Measurements from ENCODE around the gene FUT9.
"Not testable (repeated sequence)": the region's sequence is repeated elsewhere in the genome, so short reads cannot be mapped to it uniquely, and the experiment has no call there.

Gene FUT9

GRCh38 chr6:96246563-96246962, 230.8 kb downstream of the FUT9 start:
- no peak for ATAC-seq
- TF ChIP-seq BACH2 (CRISPR knock-in tag; IDR thresholded peaks at IDR 0.05; ENCODE audit: borderline replicate concordance) (no peak), ZNF70 (CRISPR knock-in tag; IDR thresholded peaks at IDR 0.05) (no peak), ZNF565 (CRISPR knock-in tag; conservative IDR thresholded peaks at IDR 0.05; ENCODE audit: low read depth) (no peak)
- TF ChIP-seq, protein P1, sequence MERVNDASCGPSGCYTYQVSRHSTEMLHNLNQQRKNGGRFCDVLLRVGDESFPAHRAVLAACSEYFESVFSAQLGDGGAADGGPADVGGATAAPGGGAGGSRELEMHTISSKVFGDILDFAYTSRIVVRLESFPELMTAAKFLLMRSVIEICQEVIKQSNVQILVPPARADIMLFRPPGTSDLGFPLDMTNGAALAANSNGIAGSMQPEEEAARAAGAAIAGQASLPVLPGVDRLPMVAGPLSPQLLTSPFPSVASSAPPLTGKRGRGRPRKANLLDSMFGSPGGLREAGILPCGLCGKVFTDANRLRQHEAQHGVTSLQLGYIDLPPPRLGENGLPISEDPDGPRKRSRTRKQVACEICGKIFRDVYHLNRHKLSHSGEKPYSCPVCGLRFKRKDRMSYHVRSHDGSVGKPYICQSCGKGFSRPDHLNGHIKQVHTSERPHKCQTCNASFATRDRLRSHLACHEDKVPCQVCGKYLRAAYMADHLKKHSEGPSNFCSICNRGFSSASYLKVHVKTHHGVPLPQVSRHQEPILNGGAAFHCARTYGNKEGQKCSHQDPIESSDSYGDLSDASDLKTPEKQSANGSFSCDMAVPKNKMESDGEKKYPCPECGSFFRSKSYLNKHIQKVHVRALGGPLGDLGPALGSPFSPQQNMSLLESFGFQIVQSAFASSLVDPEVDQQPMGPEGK (CRISPR knock-in tag; IDR thresholded peaks at IDR 0.05; ENCODE audit: borderline replicate concordance): no peak

- ATAC-seq: no peak
- TF ChIP-seq ZNF565 (CRISPR knock-in tag; conservative IDR thresholded peaks at IDR 0.05; ENCODE audit: low read depth) (no peak), ZNF8 (CRISPR knock-in tag; IDR thresholded peaks at IDR 0.05) (no peak), RARB (CRISPR knock-in tag; IDR thresholded peaks at IDR 0.05) (no peak), ZNF70 (CRISPR knock-in tag; IDR thresholded peaks at IDR 0.05) (no peak), TCF4 (CRISPR knock-in tag; IDR thresholded peaks at IDR 0.05; ENCODE audit: borderline replicate concordance) (no peak), ZC3H10 (CRISPR knock-in tag; IDR thresholded peaks at IDR 0.05) (no peak), BACH2 (CRISPR knock-in tag; IDR thresholded peaks at IDR 0.05; ENCODE audit: borderline replicate concordance) (no peak), CREB5 (CRISPR knock-in tag; IDR thresholded peaks at IDR 0.05; ENCODE audit: low read depth) (no peak), SNAI2 (CRISPR knock-in tag; IDR thresholded peaks at IDR 0.05) (no peak), CSDC2 (CRISPR knock-in tag; IDR thresholded peaks at IDR 0.05) (no peak), OSR1 (CRISPR knock-in tag; IDR thresholded peaks at IDR 0.05) (no peak), TOX (CRISPR knock-in tag; IDR thresholded peaks at IDR 0.05; ENCODE audit: borderline replicate concordance) (no peak), ESRRG (CRISPR knock-in tag; IDR thresholded peaks at IDR 0.05) (no peak), ARNTL (CRISPR knock-in tag; IDR thresholded peaks at IDR 0.05; ENCODE audit: borderline replicate concordance, low read depth) (no peak)
- TF ChIP-seq, protein P2, sequence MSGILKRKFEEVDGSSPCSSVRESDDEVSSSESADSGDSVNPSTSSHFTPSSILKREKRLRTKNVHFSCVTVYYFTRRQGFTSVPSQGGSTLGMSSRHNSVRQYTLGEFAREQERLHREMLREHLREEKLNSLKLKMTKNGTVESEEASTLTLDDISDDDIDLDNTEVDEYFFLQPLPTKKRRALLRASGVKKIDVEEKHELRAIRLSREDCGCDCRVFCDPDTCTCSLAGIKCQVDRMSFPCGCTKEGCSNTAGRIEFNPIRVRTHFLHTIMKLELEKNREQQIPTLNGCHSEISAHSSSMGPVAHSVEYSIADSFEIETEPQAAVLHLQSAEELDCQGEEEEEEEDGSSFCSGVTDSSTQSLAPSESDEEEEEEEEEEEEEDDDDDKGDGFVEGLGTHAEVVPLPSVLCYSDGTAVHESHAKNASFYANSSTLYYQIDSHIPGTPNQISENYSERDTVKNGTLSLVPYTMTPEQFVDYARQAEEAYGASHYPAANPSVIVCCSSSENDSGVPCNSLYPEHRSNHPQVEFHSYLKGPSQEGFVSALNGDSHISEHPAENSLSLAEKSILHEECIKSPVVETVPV (CRISPR knock-in tag; IDR thresholded peaks at IDR 0.05): no peak
- TF ChIP-seq, protein P1 (CRISPR knock-in tag; IDR thresholded peaks at IDR 0.05; ENCODE audit: borderline replicate concordance): no peak
- TF ChIP-seq, protein P3, sequence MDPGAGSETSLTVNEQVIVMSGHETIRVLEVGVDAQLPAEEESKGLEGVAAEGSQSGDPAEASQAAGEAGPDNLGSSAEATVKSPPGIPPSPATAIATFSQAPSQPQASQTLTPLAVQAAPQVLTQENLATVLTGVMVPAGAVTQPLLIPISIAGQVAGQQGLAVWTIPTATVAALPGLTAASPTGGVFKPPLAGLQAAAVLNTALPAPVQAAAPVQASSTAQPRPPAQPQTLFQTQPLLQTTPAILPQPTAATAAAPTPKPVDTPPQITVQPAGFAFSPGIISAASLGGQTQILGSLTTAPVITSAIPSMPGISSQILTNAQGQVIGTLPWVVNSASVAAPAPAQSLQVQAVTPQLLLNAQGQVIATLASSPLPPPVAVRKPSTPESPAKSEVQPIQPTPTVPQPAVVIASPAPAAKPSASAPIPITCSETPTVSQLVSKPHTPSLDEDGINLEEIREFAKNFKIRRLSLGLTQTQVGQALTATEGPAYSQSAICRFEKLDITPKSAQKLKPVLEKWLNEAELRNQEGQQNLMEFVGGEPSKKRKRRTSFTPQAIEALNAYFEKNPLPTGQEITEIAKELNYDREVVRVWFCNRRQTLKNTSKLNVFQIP (CRISPR knock-in tag; IDR thresholded peaks at IDR 0.05; ENCODE audit: borderline replicate concordance, low read depth): no peak
- TF ChIP-seq, protein P4, sequence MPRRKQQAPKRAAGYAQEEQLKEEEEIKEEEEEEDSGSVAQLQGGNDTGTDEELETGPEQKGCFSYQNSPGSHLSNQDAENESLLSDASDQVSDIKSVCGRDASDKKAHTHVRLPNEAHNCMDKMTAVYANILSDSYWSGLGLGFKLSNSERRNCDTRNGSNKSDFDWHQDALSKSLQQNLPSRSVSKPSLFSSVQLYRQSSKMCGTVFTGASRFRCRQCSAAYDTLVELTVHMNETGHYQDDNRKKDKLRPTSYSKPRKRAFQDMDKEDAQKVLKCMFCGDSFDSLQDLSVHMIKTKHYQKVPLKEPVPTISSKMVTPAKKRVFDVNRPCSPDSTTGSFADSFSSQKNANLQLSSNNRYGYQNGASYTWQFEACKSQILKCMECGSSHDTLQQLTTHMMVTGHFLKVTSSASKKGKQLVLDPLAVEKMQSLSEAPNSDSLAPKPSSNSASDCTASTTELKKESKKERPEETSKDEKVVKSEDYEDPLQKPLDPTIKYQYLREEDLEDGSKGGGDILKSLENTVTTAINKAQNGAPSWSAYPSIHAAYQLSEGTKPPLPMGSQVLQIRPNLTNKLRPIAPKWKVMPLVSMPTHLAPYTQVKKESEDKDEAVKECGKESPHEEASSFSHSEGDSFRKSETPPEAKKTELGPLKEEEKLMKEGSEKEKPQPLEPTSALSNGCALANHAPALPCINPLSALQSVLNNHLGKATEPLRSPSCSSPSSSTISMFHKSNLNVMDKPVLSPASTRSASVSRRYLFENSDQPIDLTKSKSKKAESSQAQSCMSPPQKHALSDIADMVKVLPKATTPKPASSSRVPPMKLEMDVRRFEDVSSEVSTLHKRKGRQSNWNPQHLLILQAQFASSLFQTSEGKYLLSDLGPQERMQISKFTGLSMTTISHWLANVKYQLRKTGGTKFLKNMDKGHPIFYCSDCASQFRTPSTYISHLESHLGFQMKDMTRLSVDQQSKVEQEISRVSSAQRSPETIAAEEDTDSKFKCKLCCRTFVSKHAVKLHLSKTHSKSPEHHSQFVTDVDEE (CRISPR knock-in tag; IDR thresholded peaks at IDR 0.05): no peak
Measured at GRCh38 chr6:96249755-96250154, 234.0 kb downstream of the FUT9 start.

GRCh38 chr6:96257751-96258150, 242.0 kb downstream of the FUT9 start:
- ATAC-seq: no peak
- TF ChIP-seq, protein P4 (CRISPR knock-in tag; IDR thresholded peaks at IDR 0.05): no peak

DNA sequence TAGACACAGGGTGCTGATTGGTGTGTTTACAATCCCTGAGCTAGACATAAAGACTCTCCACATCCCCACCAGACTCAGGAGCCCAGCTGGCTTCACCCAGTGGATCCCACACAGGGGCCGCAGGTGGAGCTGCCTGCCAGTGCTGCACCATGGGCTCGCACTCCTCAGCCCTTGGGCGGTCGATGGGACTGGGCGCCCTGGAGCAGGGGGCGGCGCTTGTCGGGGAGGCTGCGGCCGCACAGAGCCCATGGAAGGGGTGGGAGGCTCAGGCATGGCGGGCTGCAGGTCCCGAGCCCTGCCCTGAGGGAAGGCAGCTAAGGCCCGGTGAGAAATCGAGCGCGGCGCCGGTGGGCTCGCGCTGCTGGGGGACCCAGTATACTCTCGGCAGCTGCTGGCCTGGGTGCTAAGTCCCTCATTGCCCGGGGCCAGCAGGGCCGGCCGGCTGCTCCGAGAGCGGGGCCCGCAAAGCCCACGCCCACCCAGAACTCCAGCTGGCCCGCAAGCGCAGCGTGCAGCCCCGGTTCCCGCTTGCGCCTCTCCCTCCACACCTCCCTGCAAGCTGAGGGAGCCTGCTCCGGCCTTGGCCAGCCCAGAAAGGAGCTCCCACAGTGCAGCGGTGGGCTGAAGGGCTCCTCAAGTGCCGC, 245.1 kb downstream of the FUT9 start:
- not testable (repeated sequence) for ATAC-seq
